Measurements from ENCODE around the gene PITX1.
A peak's percentile ranks its signal among the peaks of the same experiment; 100 is the strongest.

Gene PITX1

GRCh38 chr5:135034236-135034962 is 371 bp upstream of the PITX1 start:
- H3K27ac ChIP-seq (ENCODE audit: low read depth, low read length): no peak overlapping the region
- peak overlapping the region; percentile 47 for H3K9ac ChIP-seq (ENCODE audit: low read length)

GRCh38 chr5:135032999-135033861 is 798 bp downstream of the PITX1 start:
- Histone ChIP-seq H3K4me3 (ENCODE audit: low read depth, low read length) (peak overlapping the region; percentile 63), H3K9ac (ENCODE audit: low read length) (peak overlapping the region; percentile 82), H3K4me1 (ENCODE audit: control insufficient read depth, insufficient read depth, low read length) (peaks cover 40% of the 10 kb centered on the region), H3K36me3 (ENCODE audit: control insufficient read depth, insufficient read depth, low read length) (no peaks in the 10 kb centered on the region), H3K27ac (ENCODE audit: low read depth, low read length) (no peak overlapping the region), H3K9me3 (ENCODE audit: control insufficient read depth, insufficient read depth, low read depth, low read length) (no peaks in the 10 kb centered on the region), H3K27me3 (ENCODE audit: control insufficient read depth, insufficient read depth, low read length) (peaks cover 98% of the 10 kb centered on the region)

More at GRCh38 chr5:135034236-135034962, 371 bp upstream of the PITX1 start:
- Histone ChIP-seq H3K36me3 (ENCODE audit: control insufficient read depth, insufficient read depth, low read length) (no peaks in the 10 kb centered on the region), H3K27me3 (ENCODE audit: control insufficient read depth, insufficient read depth, low read length) (peaks cover 98% of the 10 kb centered on the region), H3K9me3 (ENCODE audit: control insufficient read depth, insufficient read depth, low read depth, low read length) (no peaks in the 10 kb centered on the region), H3K4me3 (ENCODE audit: low read depth, low read length) (peak overlapping the region; percentile 63), H3K4me1 (ENCODE audit: control insufficient read depth, insufficient read depth, low read length) (peaks cover 43% of the 10 kb centered on the region)

GRCh38 chr5:135032695-135032998 is 1.4 kb downstream of the PITX1 start:
- Histone ChIP-seq H3K4me3 (ENCODE audit: low read depth, low read length) (peak overlapping the region; percentile 63), H3K9ac (ENCODE audit: low read length) (no peak overlapping the region), H3K27me3 (ENCODE audit: control insufficient read depth, insufficient read depth, low read length) (peaks cover 98% of the 10 kb centered on the region)

GRCh38 chr5:135031813-135032694 is 2.0 kb downstream of the PITX1 start:
- H3K27ac ChIP-seq (ENCODE audit: low read depth, low read length): no peak overlapping the region
- H3K36me3 ChIP-seq (ENCODE audit: control insufficient read depth, insufficient read depth, low read length): no peaks in the 10 kb centered on the region
- peaks cover 98% of the 10 kb centered on the region for H3K27me3 ChIP-seq (ENCODE audit: control insufficient read depth, insufficient read depth, low read length)
- H3K4me1 ChIP-seq (ENCODE audit: control insufficient read depth, insufficient read depth, low read length): peaks cover 45% of the 10 kb centered on the region
- peak overlapping the region; percentile 63 for H3K4me3 ChIP-seq (ENCODE audit: low read depth, low read length)
- peak overlapping the region; percentile 23 for H3K9ac ChIP-seq (ENCODE audit: low read length)
- no peaks in the 10 kb centered on the region for H3K9me3 ChIP-seq (ENCODE audit: control insufficient read depth, insufficient read depth, low read depth, low read length)

More at GRCh38 chr5:135032695-135032998, 1.4 kb downstream of the PITX1 start:
- Histone ChIP-seq H3K36me3 (ENCODE audit: control insufficient read depth, insufficient read depth, low read length) (no peaks in the 10 kb centered on the region), H3K27ac (ENCODE audit: low read depth, low read length) (no peak overlapping the region), H3K4me1 (ENCODE audit: control insufficient read depth, insufficient read depth, low read length) (peaks cover 39% of the 10 kb centered on the region), H3K9me3 (ENCODE audit: control insufficient read depth, insufficient read depth, low read depth, low read length) (no peaks in the 10 kb centered on the region)

- H3K36me3 ChIP-seq (ENCODE audit: control insufficient read depth, insufficient read depth, low read length): no peaks in the 10 kb centered on the region
- peak overlapping the region; percentile 25 for H3K9ac ChIP-seq (ENCODE audit: low read length)
- no peak overlapping the region for H3K27ac ChIP-seq (ENCODE audit: low read depth, low read length)
- H3K9me3 ChIP-seq (ENCODE audit: control insufficient read depth, insufficient read depth, low read depth, low read length): no peaks in the 10 kb centered on the region
- H3K4me1 ChIP-seq (ENCODE audit: control insufficient read depth, insufficient read depth, low read length): peaks cover 45% of the 10 kb centered on the region
- H3K4me3 ChIP-seq (ENCODE audit: low read depth, low read length): peak overlapping the region; percentile 63
- H3K27me3 ChIP-seq (ENCODE audit: control insufficient read depth, insufficient read depth, low read length): peaks cover 98% of the 10 kb centered on the region
Measured at GRCh38 chr5:135030956-135031812, 2.8 kb downstream of the PITX1 start.

GRCh38 chr5:135030123-135030955 is 3.7 kb downstream of the PITX1 start:
- Histone ChIP-seq H3K27ac (ENCODE audit: low read depth, low read length) (no peak overlapping the region), H3K9ac (ENCODE audit: low read length) (no peak overlapping the region), H3K4me1 (ENCODE audit: control insufficient read depth, insufficient read depth, low read length) (peaks cover 48% of the 10 kb centered on the region), H3K4me3 (ENCODE audit: low read depth, low read length) (peak overlapping the region; percentile 63), H3K9me3 (ENCODE audit: control insufficient read depth, insufficient read depth, low read depth, low read length) (no peaks in the 10 kb centered on the region), H3K36me3 (ENCODE audit: control insufficient read depth, insufficient read depth, low read length) (no peaks in the 10 kb centered on the region), H3K27me3 (ENCODE audit: control insufficient read depth, insufficient read depth, low read length) (peaks cover 98% of the 10 kb centered on the region)

GRCh38 chr5:135029477-135030122 is 4.4 kb downstream of the PITX1 start:
- H3K9ac ChIP-seq (ENCODE audit: low read length): no peak overlapping the region

GRCh38 chr5:135028791-135029476 is 5.1 kb downstream of the PITX1 start:
- no peaks in the 10 kb centered on the region for H3K36me3 ChIP-seq (ENCODE audit: control insufficient read depth, insufficient read depth, low read length)
- H3K27me3 ChIP-seq (ENCODE audit: control insufficient read depth, insufficient read depth, low read length): peaks cover 98% of the 10 kb centered on the region
- peaks cover 46% of the 10 kb centered on the region for H3K4me1 ChIP-seq (ENCODE audit: control insufficient read depth, insufficient read depth, low read length)
- no peak overlapping the region for H3K27ac ChIP-seq (ENCODE audit: low read depth, low read length)
- peak overlapping the region; percentile 56 for H3K4me3 ChIP-seq (ENCODE audit: low read depth, low read length)
- H3K9ac ChIP-seq (ENCODE audit: low read length): peak overlapping the region; percentile 3
- no peaks in the 10 kb centered on the region for H3K9me3 ChIP-seq (ENCODE audit: control insufficient read depth, insufficient read depth, low read depth, low read length)

More at GRCh38 chr5:135029477-135030122, 4.4 kb downstream of the PITX1 start:
- Histone ChIP-seq H3K36me3 (ENCODE audit: control insufficient read depth, insufficient read depth, low read length) (no peaks in the 10 kb centered on the region), H3K9me3 (ENCODE audit: control insufficient read depth, insufficient read depth, low read depth, low read length) (no peaks in the 10 kb centered on the region), H3K27ac (ENCODE audit: low read depth, low read length) (no peak overlapping the region), H3K27me3 (ENCODE audit: control insufficient read depth, insufficient read depth, low read length) (peaks cover 98% of the 10 kb centered on the region), H3K4me1 (ENCODE audit: control insufficient read depth, insufficient read depth, low read length) (peaks cover 46% of the 10 kb centered on the region), H3K4me3 (ENCODE audit: low read depth, low read length) (peak overlapping the region; percentile 56)
